KOPT-K1 (cell line): ENCODE measurements around the gene ZBTB8A.

ENCODE experiments used
- H3K27ac ChIP-seq: fragments of 200-600 bp; sonication (generic); 2 replicates; pipeline ENCODE4 v1.5.1; 2016; ENCODE audit warnings: antibody characterized with exemption, mild to moderate bottlenecking, low read depth, low read length; ENCODE audit not compliant: poor library complexity, severe bottlenecking
- H3K36me3 ChIP-seq: fragments of 200-600 bp; sonication (generic); 2 replicates; pipeline ENCODE4 v1.5.1; 2017; ENCODE audit warnings: antibody characterized with exemption, mild to moderate bottlenecking, low read length, moderate library complexity; ENCODE audit not compliant: insufficient read depth
- H3K9me3 ChIP-seq: fragments of 200-600 bp; sonication (generic); 2 replicates; pipeline ENCODE4 v1.5.1; 2017; ENCODE audit warnings: antibody characterized with exemption, low read length, mild to moderate bottlenecking; ENCODE audit not compliant: insufficient read depth, poor library complexity, severe bottlenecking

Gene ZBTB8A

DNA sequence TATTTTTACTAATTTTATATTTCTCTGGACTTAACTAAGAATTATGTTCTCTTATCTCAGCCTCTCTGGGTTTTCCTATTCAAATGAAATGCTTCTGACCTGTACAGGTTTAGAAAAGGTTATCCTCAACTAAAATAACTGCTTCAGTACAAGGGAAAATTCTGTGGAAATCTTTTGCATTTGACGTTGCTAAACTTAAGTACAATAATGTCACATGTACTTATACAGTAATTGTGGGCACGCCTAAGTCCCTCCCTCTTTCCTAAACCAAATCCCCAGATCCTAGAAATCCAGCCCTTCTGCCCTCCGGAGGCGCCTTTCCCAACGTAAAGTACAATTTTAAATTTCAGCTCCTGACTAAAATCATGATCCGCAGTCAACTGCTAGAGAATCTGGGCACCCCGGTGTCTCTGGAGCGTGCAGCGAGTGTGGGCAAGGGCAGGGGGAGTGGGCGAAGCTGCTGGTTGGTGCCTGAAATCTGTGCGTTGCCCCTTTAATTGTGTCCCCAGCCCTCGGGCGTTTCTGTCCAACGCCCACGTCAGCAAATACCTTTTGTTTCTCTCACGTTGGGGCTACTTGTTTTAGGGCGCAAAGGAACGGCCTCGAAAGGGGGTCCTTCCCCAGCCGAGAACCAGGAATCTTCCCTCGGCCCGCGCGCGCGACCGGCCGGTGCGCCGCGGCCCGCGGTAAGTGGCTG is at the start of gene ZBTB8A:
Gene ZBTB8A, plus strand, starts transcription at position 541 of the 697 bp plus-strand sequence. CDS start 53,505 bp downstream, outside the sequence.
- Histone ChIP-seq H3K9me3 (no peaks in the 10 kb centered on the region), H3K36me3 (no peaks in the 10 kb centered on the region), H3K27ac (peak within 1 kb of the TSS; percentile 43)

DNA sequence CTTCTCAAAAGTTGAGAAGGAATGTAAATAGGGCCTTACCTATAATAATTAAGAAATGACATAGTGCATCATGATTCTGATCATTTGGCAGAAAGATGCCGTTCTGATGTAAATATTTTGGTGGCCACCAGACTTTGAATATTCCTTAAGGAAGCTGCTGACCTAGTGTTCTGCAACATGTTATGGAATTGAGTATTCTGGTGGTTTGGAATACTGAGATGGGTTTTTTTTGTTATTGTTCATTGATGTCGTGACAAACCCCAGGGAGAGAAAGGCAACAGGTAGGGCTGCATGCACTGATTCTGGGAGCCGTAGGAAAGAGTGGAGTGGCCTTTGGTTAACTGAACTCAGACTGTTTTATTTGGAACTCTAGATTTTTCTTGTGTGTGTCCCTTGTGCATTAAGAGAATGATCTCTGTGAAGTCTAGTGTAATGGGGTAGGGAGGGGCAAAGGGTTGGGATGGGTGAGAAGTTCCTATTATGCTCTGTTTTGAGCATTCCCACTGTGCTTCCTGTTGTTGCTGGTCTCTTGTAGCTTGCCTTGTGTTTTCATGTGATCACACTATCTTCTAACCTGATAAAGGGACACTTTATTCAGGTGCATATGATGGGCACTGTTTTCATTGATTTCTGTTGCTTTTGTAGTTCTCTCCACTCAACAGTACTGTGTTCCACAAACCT is 49.3 kb upstream of the ZBTB8A start:
- no peak overlapping the region for H3K27ac ChIP-seq
- H3K9me3 ChIP-seq, result peaks cover 2% of the 10 kb centered on the region
- H3K36me3 ChIP-seq, result no peaks in the 10 kb centered on the region

GRCh38 chr1:32491386-32491785 is 47.8 kb upstream of the ZBTB8A start:
- Histone ChIP-seq H3K27ac (no peak overlapping the region), H3K9me3 (no peaks in the 10 kb centered on the region), H3K36me3 (no peaks in the 10 kb centered on the region)

- Histone ChIP-seq H3K27ac (no peak overlapping the region), H3K36me3 (no peaks in the 10 kb centered on the region), H3K9me3 (no peaks in the 10 kb centered on the region)
These were observed 45.0 kb upstream of the ZBTB8A start for GRCh38 chr1:32494196-32494595.

- H3K27ac ChIP-seq, result no peak overlapping the region
- H3K36me3 ChIP-seq, result no peaks in the 10 kb centered on the region
- H3K9me3 ChIP-seq, result no peaks in the 10 kb centered on the region
These were observed 44.4 kb upstream of the ZBTB8A start for GRCh38 chr1:32494711-32495337.

GRCh38 chr1:32496127-32496526 is 43.1 kb upstream of the ZBTB8A start:
- H3K36me3 ChIP-seq, result no peaks in the 10 kb centered on the region
- H3K9me3 ChIP-seq, result no peaks in the 10 kb centered on the region
- no peak overlapping the region for H3K27ac ChIP-seq

GRCh38 chr1:32498751-32499150 is 40.5 kb upstream of the ZBTB8A start:
- Histone ChIP-seq H3K27ac (no peak overlapping the region), H3K36me3 (no peaks in the 10 kb centered on the region), H3K9me3 (no peaks in the 10 kb centered on the region)

DNA sequence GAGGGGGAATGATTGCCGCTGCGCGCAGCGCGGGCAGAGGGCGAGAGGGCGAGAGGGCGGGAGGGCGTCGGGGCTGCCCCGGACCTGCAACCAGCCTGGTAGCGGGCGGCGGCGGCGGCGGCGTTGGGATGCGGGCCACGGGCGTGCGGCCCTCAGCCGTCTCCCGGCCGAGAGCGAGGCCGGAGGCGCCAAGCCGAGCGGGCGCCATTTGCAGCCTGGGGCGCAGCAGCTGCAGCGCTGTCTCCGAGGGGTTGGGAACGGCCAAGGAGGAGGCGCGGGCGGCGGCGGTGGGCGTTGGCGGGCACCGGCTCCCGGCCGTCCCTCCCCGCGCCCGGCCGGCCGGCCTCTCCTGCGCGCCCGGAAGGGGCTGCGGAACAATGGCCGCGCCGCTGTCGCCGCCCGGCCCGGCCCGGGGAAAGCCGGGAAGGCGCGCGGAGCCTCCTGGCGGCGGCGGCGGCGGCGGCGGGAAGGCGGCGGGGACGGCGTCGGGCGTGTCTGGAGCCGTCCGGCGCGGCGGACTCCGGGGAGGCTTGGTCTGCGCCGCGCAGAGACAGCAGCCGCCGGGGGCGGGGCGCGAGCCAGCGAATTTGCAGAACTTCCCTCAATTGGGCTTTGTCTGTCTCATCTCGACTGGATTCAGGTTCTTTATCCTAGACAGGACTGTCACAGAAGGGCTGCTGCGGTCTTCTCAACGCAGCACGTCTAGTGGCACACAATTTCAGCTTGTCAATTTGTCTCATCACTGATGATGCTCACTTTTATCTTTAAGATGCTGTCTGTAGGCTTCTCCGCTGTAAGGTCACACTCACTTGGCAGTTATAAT is 38.6 kb upstream of the ZBTB8A start:
- H3K27ac ChIP-seq, result no peak overlapping the region
- no peaks in the 10 kb centered on the region for H3K36me3 ChIP-seq
- no peaks in the 10 kb centered on the region for H3K9me3 ChIP-seq

- Histone ChIP-seq H3K27ac (no peak overlapping the region), H3K9me3 (no peaks in the 10 kb centered on the region), H3K36me3 (no peaks in the 10 kb centered on the region)
These were observed 37.4 kb upstream of the ZBTB8A start for GRCh38 chr1:32501865-32502264.

DNA sequence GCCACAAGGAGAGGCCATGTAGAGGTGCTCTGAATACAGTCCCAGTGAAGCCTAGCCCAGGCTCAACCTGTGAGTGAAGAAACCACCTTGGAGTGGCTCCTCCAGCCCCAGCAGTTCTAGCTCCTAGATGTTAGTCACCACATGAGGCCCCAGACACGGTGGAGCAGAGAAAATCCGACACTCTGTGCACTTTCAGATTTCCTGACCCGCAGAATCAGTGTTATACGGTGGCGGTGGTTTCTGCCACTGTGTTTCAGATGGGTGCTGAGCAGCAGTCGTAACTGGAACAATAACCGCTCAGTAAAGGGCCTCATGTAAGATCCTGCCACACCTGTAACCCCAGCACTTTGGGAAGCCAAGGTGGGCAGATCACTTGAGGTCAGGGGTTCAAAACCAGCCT is 36.1 kb upstream of the ZBTB8A start:
- Histone ChIP-seq H3K27ac (no peak overlapping the region), H3K9me3 (no peaks in the 10 kb centered on the region), H3K36me3 (no peaks in the 10 kb centered on the region)

DNA sequence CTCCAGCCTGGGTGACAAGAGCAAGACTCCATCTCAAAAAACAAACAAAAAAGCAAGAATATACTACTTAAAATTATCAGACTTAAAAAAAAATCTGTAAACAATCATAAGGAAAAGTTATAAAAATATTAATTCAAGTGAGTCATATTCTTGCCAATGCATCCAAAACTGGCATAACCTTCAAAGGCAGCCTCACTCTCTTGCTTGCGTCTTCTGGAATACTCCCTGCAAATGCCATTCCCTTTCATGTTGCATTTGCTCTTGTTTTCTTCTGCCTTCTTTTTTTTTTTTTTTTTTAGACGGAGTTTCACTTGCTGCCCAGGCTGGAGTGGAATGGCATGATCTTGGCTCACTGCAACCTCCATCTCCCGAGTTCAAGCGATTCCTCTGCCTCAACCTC is 32.2 kb upstream of the ZBTB8A start:
- Histone ChIP-seq H3K9me3 (no peaks in the 10 kb centered on the region), H3K27ac (no peak overlapping the region), H3K36me3 (no peaks in the 10 kb centered on the region)

GRCh38 chr1:32508761-32509160 is 30.5 kb upstream of the ZBTB8A start:
- Histone ChIP-seq H3K27ac (no peak overlapping the region), H3K9me3 (no peaks in the 10 kb centered on the region), H3K36me3 (no peaks in the 10 kb centered on the region)

GRCh38 chr1:32509939-32510338 is 29.3 kb upstream of the ZBTB8A start:
- Histone ChIP-seq H3K27ac (no peak overlapping the region), H3K9me3 (no peaks in the 10 kb centered on the region), H3K36me3 (no peaks in the 10 kb centered on the region)

- no peaks in the 10 kb centered on the region for H3K9me3 ChIP-seq
- no peaks in the 10 kb centered on the region for H3K36me3 ChIP-seq
- no peak overlapping the region for H3K27ac ChIP-seq
These were observed 22.8 kb upstream of the ZBTB8A start for GRCh38 chr1:32516402-32516801.

DNA sequence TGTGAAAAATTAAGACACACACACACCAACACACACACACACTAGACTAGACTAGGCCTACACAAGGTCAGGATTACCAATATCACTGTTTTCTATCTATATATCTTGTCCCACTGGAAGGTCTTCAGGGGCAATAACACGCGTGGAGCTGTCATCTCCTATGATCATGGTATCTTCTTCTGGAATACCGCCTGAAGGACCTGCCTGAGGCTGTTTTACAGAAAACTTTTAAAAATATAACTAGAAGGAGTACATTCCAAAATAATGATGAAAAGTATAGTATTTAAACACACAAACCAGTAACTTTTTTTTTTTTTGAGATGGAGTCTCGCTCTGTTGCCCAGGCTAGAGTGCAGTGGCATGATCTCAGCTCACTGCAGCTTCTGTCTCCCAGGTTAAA is 20.3 kb upstream of the ZBTB8A start:
- Histone ChIP-seq H3K9me3 (no peaks in the 10 kb centered on the region), H3K36me3 (no peaks in the 10 kb centered on the region), H3K27ac (no peak overlapping the region)
